ENCODE data around the gene CAB39L.

CAB39L gene

GRCh38 chr13:49441312-49441711 lies 2.6 kb downstream of the CAB39L start:
- no peak for DNase-seq

- no peak for DNase-seq
Measured at GRCh38 chr13:49439609-49440008, 4.3 kb downstream of the CAB39L start.

GRCh38 chr13:49437705-49438104 lies 6.2 kb downstream of the CAB39L start:
- no peak for DNase-seq

GRCh38 chr13:49436890-49437289 lies 7.0 kb downstream of the CAB39L start:
- no peak for DNase-seq

- DNase-seq, result no peak
Measured at GRCh38 chr13:49435992-49436391, 7.9 kb downstream of the CAB39L start.

- no peak for DNase-seq
Measured at GRCh38 chr13:49429121-49429520, 14.7 kb downstream of the CAB39L start.

- DNase-seq, result no peak
Measured at GRCh38 chr13:49428041-49428763, 15.7 kb downstream of the CAB39L start.

GRCh38 chr13:49424011-49424560 lies 19.8 kb downstream of the CAB39L start:
- no peak for DNase-seq

- peak; percentile 6 for DNase-seq
Measured at GRCh38 chr13:49421391-49421790, 22.5 kb downstream of the CAB39L start.

- no peak for DNase-seq
Measured at GRCh38 chr13:49419276-49419675, 24.6 kb downstream of the CAB39L start.

- DNase-seq, result no peak
Measured at GRCh38 chr13:49418206-49418605, 25.7 kb downstream of the CAB39L start.

- DNase-seq, result no peak
Measured at GRCh38 chr13:49417161-49417560, 26.7 kb downstream of the CAB39L start.

GRCh38 chr13:49412749-49413148 lies 31.1 kb downstream of the CAB39L start:
- DNase-seq, result no peak

- no peak for DNase-seq
Measured at GRCh38 chr13:49411353-49411752, 32.5 kb downstream of the CAB39L start.

GRCh38 chr13:49410477-49410876 lies 33.4 kb downstream of the CAB39L start:
- DNase-seq, result no peak

- DNase-seq, result no peak
Measured at GRCh38 chr13:49410006-49410405, 33.9 kb downstream of the CAB39L start.

- DNase-seq, result no peak
Measured at GRCh38 chr13:49409008-49409407, 34.9 kb downstream of the CAB39L start.

GRCh38 chr13:49407936-49408335 lies 35.9 kb downstream of the CAB39L start:
- DNase-seq, result no peak

- DNase-seq, result no peak
Measured at GRCh38 chr13:49407068-49407467, 36.8 kb downstream of the CAB39L start.

GRCh38 chr13:49404703-49405020 lies 39.2 kb downstream of the CAB39L start:
- no peak for DNase-seq

- DNase-seq, result no peak
Measured at GRCh38 chr13:49403996-49404702, 39.7 kb downstream of the CAB39L start.

GRCh38 chr13:49400755-49401659 lies 42.9 kb downstream of the CAB39L start:
- no peak for DNase-seq

- no peak for DNase-seq
Measured at GRCh38 chr13:49399801-49400472, 43.9 kb downstream of the CAB39L start.
